ENCODE data around the gene RBBP7. TPM values are rescaled to one million over a fixed set of nuclear protein-coding genes. Genes with fewer than 3 reads are reported as not detected.
A peak's percentile ranks its signal among the peaks of the same experiment; 100 is the strongest.

RBBP7 gene
- total and polyA plus RNA-seq, 2 of the 13 experiments (the other 11 are each of a cell fraction or from before 2014, with no cell fraction given), result 89.5 to 145 TPM

DNA sequence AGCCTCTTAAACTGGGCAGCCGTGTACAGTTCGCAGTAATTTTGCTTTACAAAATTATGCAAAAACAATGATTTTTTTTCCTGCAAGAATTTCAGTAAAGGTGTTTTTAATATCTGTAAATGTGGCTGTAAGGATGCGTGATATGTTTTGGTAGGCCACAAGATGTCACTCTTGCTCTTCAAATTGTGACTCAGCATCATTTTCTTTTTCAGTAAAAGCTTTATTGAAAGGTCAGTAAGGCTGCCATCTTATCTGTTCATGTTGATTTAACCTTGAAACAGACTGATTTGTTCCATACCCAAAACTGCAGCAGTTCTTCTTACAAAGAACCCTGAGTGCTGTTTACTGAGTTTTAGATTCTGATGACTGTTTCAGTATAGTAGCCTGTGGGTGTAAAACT is 44.0 kb downstream of the RBBP7 start:
- intact Hi-C loops (cut with micrococcal nuclease; ENCODE audit: unreplicated experiment), result loop anchor here (1.0 to 5.0 kb wide), 3 partner anchors 46 to 220 kb away; partner anchors contain the start of gene RBBP7
- in situ Hi-C loops (cut with HindIII; ENCODE audit: extremely low pct_ligation_motif_present, low pct_unique_long_range_greater_than_20kb), result loop anchor here (10.0 kb wide), 1 partner anchor 219 kb away; no protein-coding TSS in a partner anchor
- Histone ChIP-seq H3K36me3 (replicated peaks in 1 of 2; ENCODE audit: control insufficient read depth in 1 of 2, insufficient read depth in 2 of 2, low read length in 2 of 2) (peaks cover 5 to 18% of the 10 kb centered on the region in 2 experiments; a peak in 4 of 5 replicates), H4K20me1 (ENCODE audit: insufficient read depth, low read length) (no peaks in the 10 kb centered on the region), H3K9ac (ENCODE audit: insufficient read depth, low read depth, low read length) (no peak overlapping the region), H3K27ac (ENCODE audit: extremely low read length, insufficient read depth, low read length) (peak overlapping the region; percentile 52), H3K4me2 (ENCODE audit: low read depth, low read length) (no peak overlapping the region), H3K4me3 (replicated peaks in 1 of 3; ENCODE audit: insufficient read depth in 1 of 3, low read depth in 2 of 3, low read length in 3 of 3) (no peak overlapping the region), H3K79me2 (ENCODE audit: insufficient read depth, low read length) (no peaks in the 10 kb centered on the region), H2AFZ (ENCODE audit: low read length) (no peak overlapping the region), H3K4me1 (ENCODE audit: insufficient read depth, low read length) (peaks cover 20% of the 10 kb centered on the region), H3K27me3 (ENCODE audit: control insufficient read depth in 1 of 2, insufficient read depth in 2 of 2, low read length in 2 of 2) (no peaks in the 10 kb centered on the region), H3K9me3 (ENCODE audit: low read length) (no peaks in the 10 kb centered on the region)
- FAIRE-seq (peak; percentile 92), ATAC-seq (peak; percentile 81), DNase-seq (ENCODE audit: low spot score) (peak; percentile 78)
- no TSS peak for BruUV-seq (replicated peaks)
- ChIA-PET POLR2A (interaction anchor here (0.9 kb wide), 1 partner anchor 55 kb away, joined by 4 read pairs; no protein-coding TSS in a partner anchor), CTCF (ENCODE audit: low intra/inter-chr PET ratio, low total read pairs) (interaction anchor here (0.9 to 1.7 kb wide), 2 partner anchors 11 to 220 kb away, joined by 5 to 7 read pairs; no protein-coding TSS in a partner anchor)
- 7% methylated on average over 3 of the region's 3 CpGs for WGBS (ENCODE audit: low lambda C conversion rate)
- TF ChIP-seq, protein P1, sequence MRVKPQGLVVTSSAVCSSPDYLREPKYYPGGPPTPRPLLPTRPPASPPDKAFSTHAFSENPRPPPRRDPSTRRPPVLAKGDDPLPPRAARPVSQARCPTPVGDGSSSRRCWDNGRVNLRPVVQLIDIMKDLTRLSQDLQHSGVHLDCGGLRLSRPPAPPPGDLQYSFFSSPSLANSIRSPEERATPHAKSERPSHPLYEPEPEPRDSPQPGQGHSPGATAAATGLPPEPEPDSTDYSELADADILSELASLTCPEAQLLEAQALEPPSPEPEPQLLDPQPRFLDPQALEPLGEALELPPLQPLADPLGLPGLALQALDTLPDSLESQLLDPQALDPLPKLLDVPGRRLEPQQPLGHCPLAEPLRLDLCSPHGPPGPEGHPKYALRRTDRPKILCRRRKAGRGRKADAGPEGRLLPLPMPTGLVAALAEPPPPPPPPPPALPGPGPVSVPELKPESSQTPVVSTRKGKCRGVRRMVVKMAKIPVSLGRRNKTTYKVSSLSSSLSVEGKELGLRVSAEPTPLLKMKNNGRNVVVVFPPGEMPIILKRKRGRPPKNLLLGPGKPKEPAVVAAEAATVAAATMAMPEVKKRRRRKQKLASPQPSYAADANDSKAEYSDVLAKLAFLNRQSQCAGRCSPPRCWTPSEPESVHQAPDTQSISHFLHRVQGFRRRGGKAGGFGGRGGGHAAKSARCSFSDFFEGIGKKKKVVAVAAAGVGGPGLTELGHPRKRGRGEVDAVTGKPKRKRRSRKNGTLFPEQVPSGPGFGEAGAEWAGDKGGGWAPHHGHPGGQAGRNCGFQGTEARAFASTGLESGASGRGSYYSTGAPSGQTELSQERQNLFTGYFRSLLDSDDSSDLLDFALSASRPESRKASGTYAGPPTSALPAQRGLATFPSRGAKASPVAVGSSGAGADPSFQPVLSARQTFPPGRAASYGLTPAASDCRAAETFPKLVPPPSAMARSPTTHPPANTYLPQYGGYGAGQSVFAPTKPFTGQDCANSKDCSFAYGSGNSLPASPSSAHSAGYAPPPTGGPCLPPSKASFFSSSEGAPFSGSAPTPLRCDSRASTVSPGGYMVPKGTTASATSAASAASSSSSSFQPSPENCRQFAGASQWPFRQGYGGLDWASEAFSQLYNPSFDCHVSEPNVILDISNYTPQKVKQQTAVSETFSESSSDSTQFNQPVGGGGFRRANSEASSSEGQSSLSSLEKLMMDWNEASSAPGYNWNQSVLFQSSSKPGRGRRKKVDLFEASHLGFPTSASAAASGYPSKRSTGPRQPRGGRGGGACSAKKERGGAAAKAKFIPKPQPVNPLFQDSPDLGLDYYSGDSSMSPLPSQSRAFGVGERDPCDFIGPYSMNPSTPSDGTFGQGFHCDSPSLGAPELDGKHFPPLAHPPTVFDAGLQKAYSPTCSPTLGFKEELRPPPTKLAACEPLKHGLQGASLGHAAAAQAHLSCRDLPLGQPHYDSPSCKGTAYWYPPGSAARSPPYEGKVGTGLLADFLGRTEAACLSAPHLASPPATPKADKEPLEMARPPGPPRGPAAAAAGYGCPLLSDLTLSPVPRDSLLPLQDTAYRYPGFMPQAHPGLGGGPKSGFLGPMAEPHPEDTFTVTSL (CRISPR knock-in tag; IDR thresholded peaks at IDR 0.05; ENCODE audit: borderline replicate concordance), result peak; percentile 52; the same call in 1 of the 2 replicates
- TF ChIP-seq MEIS2 (CRISPR knock-in tag; IDR thresholded peaks at IDR 0.05) (no peak), RBFOX2 (IDR thresholded peaks at IDR 0.05; ENCODE audit: low read depth, low read length) (no peak), ZNF207 (IDR thresholded peaks at IDR 0.05; ENCODE audit: borderline replicate concordance) (no peak), FOXA3 (CRISPR knock-in tag; IDR thresholded peaks at IDR 0.05) (peak; percentile 58), SOX13 (IDR thresholded peaks at IDR 0.05) (no peak), SOX13 (CRISPR knock-in tag; conservative IDR thresholded peaks at IDR 0.05 in 1 of 2, IDR thresholded peaks at IDR 0.05 in 1 of 2) (peak in 1 of 2 experiments; percentile 44; a peak in 1 of 4 replicates), AGO2 (optimal IDR thresholded peaks at IDR 0.05; ENCODE audit: low read depth, low read length) (no peak), CHD4 (IDR thresholded peaks at IDR 0.05; ENCODE audit: borderline replicate concordance, low read length) (no peak), WIZ (CRISPR knock-in tag; IDR thresholded peaks at IDR 0.05) (no peak), ZNF24 (IDR thresholded peaks at IDR 0.05) (peak; percentile 49; the same call in 1 of the 2 replicates), NFE2L2 (IDR thresholded peaks at IDR 0.05; ENCODE audit: low read length) (peak; percentile 85), KDM5A (IDR thresholded peaks at IDR 0.05; ENCODE audit: borderline replicate concordance, low read length) (peak; percentile 48; the same call in 1 of the 2 replicates)
- TF ChIP-seq, protein P2, sequence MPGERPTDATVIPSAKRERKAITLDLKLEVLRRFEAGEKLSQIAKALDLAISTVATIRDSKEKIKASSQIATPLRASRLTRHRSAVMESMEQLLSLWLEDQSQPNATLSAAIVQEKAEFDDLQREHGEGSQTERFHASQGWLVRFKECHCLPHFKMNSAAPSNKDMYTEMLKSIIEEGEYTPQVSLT (CRISPR knock-in tag; IDR thresholded peaks at IDR 0.05; ENCODE audit: borderline replicate concordance, low read depth), result no peak
- TF ChIP-seq, protein P3, sequence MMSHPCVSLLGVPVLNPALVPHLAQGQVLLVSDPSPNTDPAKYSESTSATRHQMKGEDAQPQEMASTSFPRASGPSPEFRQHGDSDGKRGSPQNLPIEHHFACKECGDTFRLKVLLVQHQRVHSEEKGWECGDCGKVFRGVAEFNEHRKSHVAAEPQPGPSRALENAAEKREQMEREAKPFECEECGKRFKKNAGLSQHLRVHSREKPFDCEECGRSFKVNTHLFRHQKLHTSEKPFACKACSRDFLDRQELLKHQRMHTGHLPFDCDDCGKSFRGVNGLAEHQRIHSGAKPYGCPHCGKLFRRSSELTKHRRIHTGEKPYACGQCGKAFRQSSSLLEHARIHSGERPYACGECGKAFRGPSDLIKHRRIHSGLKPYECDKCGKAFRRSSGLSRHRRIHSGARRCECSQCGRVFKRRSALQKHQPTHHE (CRISPR knock-in tag; IDR thresholded peaks at IDR 0.05; ENCODE audit: borderline replicate concordance), result no peak
- TF ChIP-seq, protein P4, sequence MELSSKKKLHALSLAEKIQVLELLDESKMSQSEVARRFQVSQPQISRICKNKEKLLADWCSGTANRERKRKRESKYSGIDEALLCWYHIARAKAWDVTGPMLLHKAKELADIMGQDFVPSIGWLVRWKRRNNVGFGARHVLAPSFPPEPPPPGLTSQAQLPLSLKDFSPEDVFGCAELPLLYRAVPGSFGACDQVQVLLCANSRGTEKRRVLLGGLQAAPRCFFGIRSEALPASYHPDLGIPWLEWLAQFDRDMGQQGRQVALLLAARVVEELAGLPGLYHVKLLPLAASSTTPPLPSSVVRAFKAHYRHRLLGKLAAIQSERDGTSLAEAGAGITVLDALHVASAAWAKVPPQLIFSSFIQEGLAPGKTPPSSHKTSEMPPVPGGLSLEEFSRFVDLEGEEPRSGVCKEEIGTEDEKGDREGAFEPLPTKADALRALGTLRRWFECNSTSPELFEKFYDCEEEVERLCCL (CRISPR knock-in tag; IDR thresholded peaks at IDR 0.05; ENCODE audit: borderline replicate concordance), result no peak

Data from HepG2 (cell line).